Measurements from ENCODE around the gene TMEM131L.

TMEM131L gene

DNA sequence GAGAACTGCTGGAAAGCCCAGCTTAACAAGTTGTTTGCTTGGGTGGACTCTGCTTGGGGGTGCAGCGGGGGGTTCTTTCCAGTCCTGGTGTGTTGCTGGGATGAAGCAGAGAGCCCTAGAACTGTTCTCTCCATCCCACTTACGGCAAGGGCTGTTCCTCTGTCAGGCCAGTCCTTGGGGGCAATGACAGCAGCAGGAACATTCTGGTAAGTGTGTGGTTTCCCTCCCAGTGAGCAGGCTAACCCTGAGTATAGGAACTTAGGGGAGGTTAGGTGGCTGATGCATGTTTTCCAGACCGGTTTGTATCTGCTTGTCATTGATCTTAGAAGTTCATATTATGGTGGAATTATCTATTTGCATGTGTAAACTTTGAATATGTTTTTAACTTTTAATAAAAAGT, 171.0 kb downstream of the TMEM131L start:
- Mint-ChIP-seq H3K4me3 (no peak overlapping the region), H3K27ac (no peak overlapping the region), H3K4me1 (ENCODE audit: low read depth) (peaks cover 4% of the 10 kb centered on the region), H3K27me3 (ENCODE audit: low read depth) (no peaks in the 10 kb centered on the region), H3K36me3 (ENCODE audit: low read depth) (peaks cover 28% of the 10 kb centered on the region), H3K9me3 (no peaks in the 10 kb centered on the region)
- no peak for DNase-seq (ENCODE audit: low spot score)

DNA sequence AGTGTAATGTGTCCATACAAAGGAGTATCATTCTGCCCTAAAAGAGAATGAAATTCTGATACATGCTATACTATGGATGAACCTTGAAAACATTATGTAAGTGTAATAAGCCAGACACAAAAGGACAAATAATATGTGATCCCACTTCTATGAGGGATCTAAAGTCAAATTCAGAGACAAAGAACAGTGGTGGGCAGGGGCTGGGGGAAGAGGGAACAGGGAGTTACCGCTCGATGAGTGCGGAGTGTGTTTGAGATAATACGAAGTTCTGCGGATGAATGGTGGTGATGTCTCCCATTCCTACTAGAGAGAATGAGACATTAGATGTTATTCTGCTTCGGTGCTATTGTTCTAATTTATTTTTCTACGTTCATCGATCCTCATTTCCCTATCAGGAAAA, 171.9 kb downstream of the TMEM131L start:
- peaks cover 6% of the 10 kb centered on the region for H3K4me1 Mint-ChIP-seq (ENCODE audit: low read depth)
- no peaks in the 10 kb centered on the region for H3K9me3 Mint-ChIP-seq
- H3K36me3 Mint-ChIP-seq (ENCODE audit: low read depth) = peaks cover 22% of the 10 kb centered on the region
- no peaks in the 10 kb centered on the region for H3K27me3 Mint-ChIP-seq (ENCODE audit: low read depth)
- no peak overlapping the region for H3K27ac Mint-ChIP-seq
- DNase-seq (ENCODE audit: low spot score) = no peak
- no peak overlapping the region for H3K4me3 Mint-ChIP-seq

DNA sequence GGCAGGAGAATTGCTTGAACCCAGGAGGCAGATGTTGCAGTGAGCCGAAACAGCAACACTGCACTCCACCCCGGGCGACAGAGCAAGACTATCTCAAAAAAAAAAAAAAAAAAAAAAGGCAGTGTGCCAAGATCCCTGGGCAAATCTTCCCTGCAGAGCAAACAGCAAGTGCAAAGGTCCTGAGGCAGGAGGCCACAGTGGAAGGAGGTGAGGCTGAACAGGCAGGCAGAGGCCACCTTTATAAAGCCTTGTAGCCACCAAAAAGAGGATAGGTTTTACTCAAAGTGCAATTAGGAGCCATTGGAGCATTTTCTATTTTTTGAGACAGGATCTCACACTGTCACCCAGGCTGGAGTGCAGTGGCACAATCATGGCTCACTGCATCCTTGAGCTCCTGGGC, 172.8 kb downstream of the TMEM131L start:
- no peak for DNase-seq (ENCODE audit: low spot score)
- H3K9me3 Mint-ChIP-seq = no peaks in the 10 kb centered on the region
- H3K4me1 Mint-ChIP-seq (ENCODE audit: low read depth) = peaks cover 9% of the 10 kb centered on the region
- no peak overlapping the region for H3K27ac Mint-ChIP-seq
- peaks cover 21% of the 10 kb centered on the region for H3K36me3 Mint-ChIP-seq (ENCODE audit: low read depth)
- H3K4me3 Mint-ChIP-seq = no peak overlapping the region
- H3K27me3 Mint-ChIP-seq (ENCODE audit: low read depth) = no peaks in the 10 kb centered on the region

DNA sequence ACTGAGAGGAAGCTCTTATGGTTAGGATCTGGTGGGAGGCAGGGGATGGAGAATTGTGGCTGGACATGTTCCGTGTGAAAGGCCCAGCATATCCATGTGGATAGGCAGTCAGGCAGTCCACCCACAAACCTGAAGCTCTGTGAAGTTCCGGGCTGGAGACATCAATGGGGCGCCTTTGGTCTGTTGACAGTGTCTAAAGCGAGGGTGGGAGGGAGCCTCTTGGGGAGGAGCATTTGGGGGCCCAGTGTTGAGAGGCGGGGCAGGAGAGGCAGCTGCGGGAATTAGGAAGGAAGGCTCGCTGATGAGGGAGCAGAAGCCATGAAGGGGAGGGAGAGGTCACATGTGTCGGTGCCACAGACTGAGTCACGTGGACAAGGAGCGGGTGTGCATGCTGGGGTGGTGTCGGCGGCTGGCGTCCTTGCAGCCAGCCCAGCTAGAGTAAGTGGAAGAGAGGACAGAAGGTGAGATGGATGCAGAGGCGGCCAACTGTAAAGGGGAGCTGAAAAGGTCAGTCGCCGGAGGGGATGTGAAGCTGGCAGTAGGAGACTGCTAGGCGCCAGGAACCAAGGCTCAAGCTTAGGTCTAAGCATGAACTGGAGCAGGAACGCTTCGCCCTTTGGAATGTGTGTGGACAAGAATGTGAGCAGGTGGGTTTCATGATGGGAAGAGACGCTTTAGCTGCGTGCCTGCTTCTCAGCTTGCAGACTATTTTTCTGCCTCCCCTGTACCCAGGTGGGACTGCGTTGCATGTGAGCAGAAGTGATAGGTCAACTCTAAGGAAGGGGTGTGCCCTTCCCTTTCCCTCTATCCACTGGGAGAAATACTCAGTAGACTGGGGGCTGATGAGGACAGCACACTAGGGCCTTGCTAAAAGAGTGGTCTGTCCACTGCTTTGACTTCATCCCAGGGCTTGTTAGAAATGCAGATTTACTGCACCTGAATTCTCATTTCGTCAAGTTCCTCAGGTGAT, 174.0 kb downstream of the TMEM131L start:
- Mint-ChIP-seq H3K27me3 (ENCODE audit: low read depth) (no peaks in the 10 kb centered on the region), H3K9me3 (peaks cover 4% of the 10 kb centered on the region), H3K27ac (no peak overlapping the region), H3K4me1 (ENCODE audit: low read depth) (peaks cover 9% of the 10 kb centered on the region), H3K4me3 (no peak overlapping the region), H3K36me3 (ENCODE audit: low read depth) (peaks cover 12% of the 10 kb centered on the region)
- DNase-seq (ENCODE audit: low spot score) = no peak

DNA sequence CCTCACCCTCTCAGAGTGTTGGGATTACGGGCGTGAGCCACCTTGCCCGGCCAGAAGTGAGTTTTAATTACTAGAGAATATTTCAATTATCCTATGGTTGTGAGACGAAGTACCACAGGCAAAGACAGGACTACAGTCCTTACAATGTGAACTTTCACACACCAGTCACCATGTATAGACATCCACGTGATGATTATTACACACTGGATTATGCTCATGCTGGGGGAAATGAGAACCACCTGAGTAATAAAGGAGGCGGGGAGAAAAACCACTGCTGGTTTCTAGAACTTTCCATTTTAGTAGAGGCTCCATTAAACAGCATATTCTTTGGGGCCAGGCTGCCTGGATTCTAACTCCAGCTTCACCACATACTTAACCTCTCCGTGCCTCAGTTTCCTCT, 175.4 kb downstream of the TMEM131L start:
- H3K27me3 Mint-ChIP-seq (ENCODE audit: low read depth) = no peaks in the 10 kb centered on the region
- no peak overlapping the region for H3K4me3 Mint-ChIP-seq
- H3K27ac Mint-ChIP-seq = no peak overlapping the region
- peaks cover 3% of the 10 kb centered on the region for H3K36me3 Mint-ChIP-seq (ENCODE audit: low read depth)
- H3K4me1 Mint-ChIP-seq (ENCODE audit: low read depth) = peaks cover 9% of the 10 kb centered on the region
- H3K9me3 Mint-ChIP-seq = peaks cover 8% of the 10 kb centered on the region
- DNase-seq (ENCODE audit: low spot score) = no peak

DNA sequence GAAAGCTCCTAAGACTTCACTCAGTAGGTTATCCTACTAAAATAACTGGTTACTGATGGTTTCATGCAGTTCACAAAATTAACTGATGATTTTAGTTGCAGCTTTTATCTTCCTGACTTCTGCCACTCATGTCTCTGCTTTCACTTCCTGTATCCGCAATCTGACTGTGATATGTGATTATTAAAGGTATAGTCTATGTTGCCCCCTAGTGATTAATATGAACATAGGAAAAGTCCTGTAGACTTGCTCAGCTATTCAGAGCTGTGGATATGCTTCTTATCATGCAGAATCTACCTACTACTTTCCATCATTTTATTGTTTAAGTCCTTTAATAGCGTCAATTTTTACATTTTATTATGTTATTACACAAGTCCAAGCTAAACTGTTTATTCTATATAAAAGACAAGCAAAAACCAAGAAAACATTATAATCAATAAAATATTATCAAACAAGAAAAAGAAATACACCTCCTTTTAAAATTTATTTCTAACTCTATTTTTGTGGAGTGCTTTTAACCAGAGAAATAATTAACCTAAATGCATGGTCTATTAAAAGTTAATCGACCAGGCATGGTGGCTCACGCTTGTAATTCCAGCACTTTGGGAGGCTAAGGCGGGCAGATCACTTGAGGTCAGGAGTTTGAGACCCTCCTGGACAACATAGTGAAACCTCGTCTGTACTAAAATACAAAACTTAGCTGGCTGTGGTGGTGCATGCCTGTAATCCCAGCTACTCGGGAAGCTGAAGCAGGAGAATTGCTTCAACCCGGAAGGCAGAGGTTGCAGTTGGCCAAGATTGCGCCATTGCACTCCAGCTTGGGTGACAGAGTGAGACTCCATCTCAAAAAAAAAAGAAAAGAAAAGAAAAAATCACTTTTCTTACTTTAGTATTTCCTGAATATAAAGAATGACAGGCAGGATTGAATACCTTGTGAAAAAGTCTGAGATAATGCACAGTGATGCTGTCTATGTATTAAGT, 177.5 kb downstream of the TMEM131L start:
- H3K4me3 Mint-ChIP-seq = no peak overlapping the region
- DNase-seq (ENCODE audit: low spot score) = no peak
- H3K36me3 Mint-ChIP-seq (ENCODE audit: low read depth) = no peaks in the 10 kb centered on the region
- H3K27ac Mint-ChIP-seq = peak overlapping the region; percentile 49
- H3K27me3 Mint-ChIP-seq (ENCODE audit: low read depth) = no peaks in the 10 kb centered on the region
- H3K9me3 Mint-ChIP-seq = peaks cover 8% of the 10 kb centered on the region
- H3K4me1 Mint-ChIP-seq (ENCODE audit: low read depth) = peaks cover 18% of the 10 kb centered on the region

DNA sequence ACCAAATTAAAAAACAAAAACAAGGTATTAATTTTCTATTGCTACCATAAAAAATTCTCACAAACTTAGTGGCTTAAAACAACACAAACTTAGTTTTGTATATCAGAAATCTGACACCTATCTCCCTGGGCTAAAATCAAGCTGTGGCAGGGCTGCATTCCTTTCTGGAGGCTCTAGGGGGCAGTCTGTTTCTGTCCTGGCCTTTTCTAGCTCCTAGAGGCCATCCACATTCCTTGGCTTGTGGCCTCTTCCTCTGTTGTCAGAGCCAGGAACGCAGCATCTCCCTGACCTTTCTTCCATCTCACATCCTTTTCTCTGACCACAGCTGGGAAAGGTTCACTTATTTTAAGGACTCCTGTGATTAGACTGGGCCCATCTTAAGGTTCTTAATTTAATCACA, 179.0 kb downstream of the TMEM131L start:
- DNase-seq (ENCODE audit: low spot score) = no peak
- H3K9me3 Mint-ChIP-seq = peaks cover 8% of the 10 kb centered on the region
- H3K36me3 Mint-ChIP-seq (ENCODE audit: low read depth) = no peaks in the 10 kb centered on the region
- H3K4me1 Mint-ChIP-seq (ENCODE audit: low read depth) = peaks cover 20% of the 10 kb centered on the region
- no peak overlapping the region for H3K4me3 Mint-ChIP-seq
- no peak overlapping the region for H3K27ac Mint-ChIP-seq
- H3K27me3 Mint-ChIP-seq (ENCODE audit: low read depth) = no peaks in the 10 kb centered on the region

DNA sequence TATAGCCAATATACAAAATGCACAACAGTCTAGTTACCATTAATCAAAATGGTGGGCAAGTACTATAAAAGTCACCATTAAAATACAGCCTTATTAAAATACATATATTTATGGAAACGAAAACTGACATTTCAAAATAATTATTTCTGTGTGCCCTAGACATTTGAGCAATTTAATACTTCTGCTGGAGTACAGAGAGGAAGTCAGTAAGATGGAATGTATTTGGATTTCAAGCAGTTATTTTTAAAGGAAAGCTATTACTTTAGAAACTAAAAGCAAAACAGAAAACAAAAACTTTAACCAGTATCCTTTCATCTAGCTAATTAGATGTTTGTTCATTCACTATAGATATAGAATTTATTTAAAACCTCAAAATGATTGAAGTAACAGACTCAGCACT, 180.1 kb downstream of the TMEM131L start:
- no peak overlapping the region for H3K4me3 Mint-ChIP-seq
- H3K4me1 Mint-ChIP-seq (ENCODE audit: low read depth) = peaks cover 25% of the 10 kb centered on the region
- H3K27ac Mint-ChIP-seq = no peak overlapping the region
- no peaks in the 10 kb centered on the region for H3K36me3 Mint-ChIP-seq (ENCODE audit: low read depth)
- no peaks in the 10 kb centered on the region for H3K27me3 Mint-ChIP-seq (ENCODE audit: low read depth)
- peaks cover 8% of the 10 kb centered on the region for H3K9me3 Mint-ChIP-seq
- DNase-seq (ENCODE audit: low spot score) = no peak

DNA sequence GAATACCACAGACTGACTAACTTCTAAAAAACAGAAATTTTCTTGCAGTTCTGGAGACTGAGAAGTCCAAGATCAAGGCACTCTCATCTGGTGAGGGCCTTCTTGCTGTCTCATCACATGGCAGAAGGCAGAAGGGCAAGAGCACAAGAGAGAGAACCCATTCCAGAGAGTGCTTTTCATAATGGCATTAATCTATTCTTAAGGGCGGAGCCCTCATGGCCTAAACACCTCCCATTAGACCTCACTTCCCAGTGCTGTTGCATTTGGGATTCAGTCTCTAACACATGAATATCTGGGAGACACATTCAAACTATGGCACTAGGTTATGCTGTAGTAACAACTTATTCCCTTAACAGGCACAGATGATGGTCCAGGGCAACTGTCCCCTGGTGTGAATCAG, 180.8 kb downstream of the TMEM131L start:
- Mint-ChIP-seq H3K27me3 (ENCODE audit: low read depth) (no peaks in the 10 kb centered on the region), H3K4me1 (ENCODE audit: low read depth) (peaks cover 28% of the 10 kb centered on the region), H3K9me3 (peaks cover 8% of the 10 kb centered on the region), H3K27ac (no peak overlapping the region), H3K4me3 (no peak overlapping the region), H3K36me3 (ENCODE audit: low read depth) (no peaks in the 10 kb centered on the region)
- no peak for DNase-seq (ENCODE audit: low spot score)

DNA sequence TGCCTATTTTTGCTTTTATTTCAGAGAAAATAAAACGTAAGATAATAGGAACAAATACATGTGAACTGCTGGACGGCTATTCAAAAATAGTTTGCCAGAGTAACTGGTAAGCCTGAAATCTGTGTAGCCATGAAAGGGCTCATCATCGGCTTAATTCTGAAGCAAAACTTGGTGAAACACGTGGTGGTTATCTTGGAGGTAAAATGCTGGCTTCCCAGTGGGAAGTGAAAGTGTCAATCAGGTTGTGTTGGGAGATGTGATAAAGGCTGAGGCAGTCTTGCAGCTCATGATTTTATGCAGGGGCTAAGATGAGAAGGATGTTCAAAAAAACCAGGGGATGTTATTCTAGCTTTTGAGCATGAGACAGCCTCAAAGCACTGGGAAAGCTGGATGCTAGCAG, 181.8 kb downstream of the TMEM131L start:
- Mint-ChIP-seq H3K4me3 (no peak overlapping the region), H3K27ac (no peak overlapping the region)

DNA sequence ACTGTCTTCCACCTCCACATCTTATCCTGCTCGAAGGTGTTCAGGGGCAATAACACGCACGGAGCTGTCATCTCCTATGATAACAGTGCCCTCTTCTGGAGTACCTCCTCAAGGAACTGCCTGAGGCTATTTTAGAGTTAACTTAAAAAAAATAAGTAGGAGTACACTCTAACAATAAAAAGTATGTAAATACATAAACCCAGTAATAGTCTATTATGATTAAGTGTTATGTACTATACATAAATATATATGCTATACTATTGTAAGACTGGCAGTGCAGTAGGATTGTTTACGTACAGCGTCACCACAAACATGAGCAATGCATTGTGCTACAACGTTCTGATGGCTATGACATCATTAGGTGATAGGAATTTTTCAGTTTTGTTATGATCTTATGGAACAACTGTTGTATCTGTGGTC, 183.4 kb downstream of the TMEM131L start:
- Mint-ChIP-seq H3K36me3 (ENCODE audit: low read depth) (no peaks in the 10 kb centered on the region), H3K4me1 (ENCODE audit: low read depth) (peaks cover 26% of the 10 kb centered on the region), H3K27me3 (ENCODE audit: low read depth) (no peaks in the 10 kb centered on the region), H3K27ac (no peak overlapping the region), H3K9me3 (peaks cover 8% of the 10 kb centered on the region), H3K4me3 (no peak overlapping the region)
- no peak for DNase-seq (ENCODE audit: low spot score)

More for the DNA sequence above, 181.8 kb downstream of the TMEM131L start:
- H3K9me3 Mint-ChIP-seq = peaks cover 8% of the 10 kb centered on the region
- H3K27me3 Mint-ChIP-seq (ENCODE audit: low read depth) = no peaks in the 10 kb centered on the region
- no peaks in the 10 kb centered on the region for H3K36me3 Mint-ChIP-seq (ENCODE audit: low read depth)
- peaks cover 29% of the 10 kb centered on the region for H3K4me1 Mint-ChIP-seq (ENCODE audit: low read depth)
- DNase-seq (ENCODE audit: low spot score) = no peak

DNA sequence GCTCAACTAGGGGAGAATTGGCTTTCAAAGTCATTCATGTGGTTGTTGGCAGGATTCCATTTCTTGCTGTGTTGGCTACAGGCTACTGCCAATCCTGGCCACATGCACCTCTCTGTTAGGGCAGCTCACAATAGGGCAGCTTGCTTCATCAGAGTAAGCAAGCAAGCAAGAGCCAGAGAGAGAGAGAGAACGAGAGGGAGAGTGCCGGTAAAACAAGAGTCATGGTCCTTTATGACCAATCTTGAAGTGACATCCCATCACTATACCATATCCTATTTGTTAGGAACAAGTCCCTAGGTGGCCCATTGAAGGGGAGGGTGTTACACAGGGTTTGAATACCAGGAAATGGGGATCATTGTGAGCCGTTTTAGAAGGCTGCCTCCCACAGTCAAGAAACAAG, 185.0 kb downstream of the TMEM131L start:
- Mint-ChIP-seq H3K36me3 (ENCODE audit: low read depth) (no peaks in the 10 kb centered on the region), H3K9me3 (no peaks in the 10 kb centered on the region), H3K4me3 (peak overlapping the region; percentile 65), H3K27ac (peak overlapping the region; percentile 76), H3K4me1 (ENCODE audit: low read depth) (peaks cover 29% of the 10 kb centered on the region), H3K27me3 (ENCODE audit: low read depth) (peaks cover 9% of the 10 kb centered on the region)
- no peak for DNase-seq (ENCODE audit: low spot score)

DNA sequence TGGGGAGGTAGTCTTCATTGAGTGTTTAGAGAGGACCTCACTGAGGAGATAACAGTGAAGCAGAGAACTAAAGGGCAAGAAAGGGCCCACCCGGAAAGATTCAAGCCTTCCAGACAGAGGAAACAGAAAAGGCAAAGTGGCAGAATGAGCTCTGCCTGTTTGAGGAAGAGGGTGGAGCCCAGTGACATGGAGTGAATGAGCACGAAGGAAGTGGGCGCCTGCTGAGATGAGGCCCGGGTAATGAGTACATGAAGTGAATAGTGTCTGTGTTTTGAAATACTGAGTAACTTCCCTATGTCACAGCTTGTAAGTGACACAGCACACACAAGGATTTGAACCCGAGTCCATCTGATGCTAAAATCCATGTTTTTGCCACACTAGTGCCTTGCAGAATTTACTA, 185.4 kb downstream of the TMEM131L start:
- peaks cover 13% of the 10 kb centered on the region for H3K27me3 Mint-ChIP-seq (ENCODE audit: low read depth)
- H3K9me3 Mint-ChIP-seq = no peaks in the 10 kb centered on the region
- H3K4me1 Mint-ChIP-seq (ENCODE audit: low read depth) = peaks cover 29% of the 10 kb centered on the region
- no peaks in the 10 kb centered on the region for H3K36me3 Mint-ChIP-seq (ENCODE audit: low read depth)
- peak; percentile 49 for DNase-seq (ENCODE audit: low spot score)
- H3K27ac Mint-ChIP-seq = peak overlapping the region; percentile 76
- peak overlapping the region; percentile 65 for H3K4me3 Mint-ChIP-seq

All from T-helper 2 cell treated with Interferon-gamma antibody and Interleukin-4, amounts not matched to agents 5 μg/mL and 100 μg/mL, for 36 hours (primary cell).